Measurements from ENCODE around the gene USP27X. TPM values are rescaled to one million over a fixed set of nuclear protein-coding genes. Genes with fewer than 3 reads are reported as not detected.
A peak's percentile ranks its signal among the peaks of the same experiment; 100 is the strongest.

USP27X gene
- total and polyA plus RNA-seq, 4 donors: 5.3 to 12.4 (median 9.3) TPM

GRCh38 chrX:49853661-49854060 lies 25.6 kb upstream of the USP27X start:
- WGBS (ENCODE audit: insufficient coverage): 76% methylated on average over 6 of the region's 6 CpGs
- Histone ChIP-seq H3K36me3 (ENCODE audit: control insufficient read depth, insufficient read depth, low read length) (no peaks in the 10 kb centered on the region), H3K27ac (ENCODE audit: low read depth, low read length) (no peak overlapping the region), H3K4me1 (ENCODE audit: control insufficient read depth, insufficient read depth, low read length) (no peaks in the 10 kb centered on the region), H3K27me3 (ENCODE audit: control insufficient read depth, insufficient read depth, low read length) (no peaks in the 10 kb centered on the region), H3K4me3 (ENCODE audit: low read depth, low read length) (no peak overlapping the region), H3K9me3 (ENCODE audit: control insufficient read depth, insufficient read depth, low read length) (no peaks in the 10 kb centered on the region)
- no peak for DNase-seq (ENCODE audit: low read depth in 4 of 6, low spot score in 6 of 6)

- Histone ChIP-seq H3K9me3 (ENCODE audit: control insufficient read depth, insufficient read depth, low read length) (no peaks in the 10 kb centered on the region), H3K4me1 (ENCODE audit: control insufficient read depth, insufficient read depth, low read length) (no peaks in the 10 kb centered on the region), H3K27me3 (ENCODE audit: control insufficient read depth, insufficient read depth, low read length) (no peaks in the 10 kb centered on the region), H3K27ac (ENCODE audit: low read depth, low read length) (no peak overlapping the region), H3K36me3 (ENCODE audit: control insufficient read depth, insufficient read depth, low read length) (no peaks in the 10 kb centered on the region), H3K4me3 (ENCODE audit: low read depth, low read length) (no peak overlapping the region)
- WGBS (ENCODE audit: insufficient coverage): no CpG with 5 or more reads among the region's 2 CpGs
- no peak for DNase-seq (ENCODE audit: low read depth in 4 of 6, low spot score in 6 of 6)
Observed at GRCh38 chrX:49856819-49857218, 22.5 kb upstream of the USP27X start.

DNA sequence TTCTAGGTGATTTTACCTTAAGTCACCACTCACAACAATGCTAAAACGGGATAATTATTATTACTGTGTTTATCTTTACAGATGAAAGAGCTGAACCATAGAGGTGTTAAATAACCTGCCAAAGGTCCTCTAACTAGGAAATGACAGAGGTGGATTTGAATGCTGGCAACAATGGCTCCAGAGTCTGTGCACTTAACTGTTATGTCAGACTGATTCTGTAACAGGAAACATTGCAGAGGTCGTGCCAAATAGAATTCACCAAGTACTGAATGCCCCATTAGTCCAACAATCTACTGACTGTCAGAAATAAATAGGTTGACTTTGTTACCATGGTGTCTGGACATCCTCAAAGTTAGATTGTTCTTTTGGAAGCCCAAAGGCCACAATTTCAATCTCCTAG lies 20.9 kb upstream of the USP27X start:
- no peaks in the 10 kb centered on the region for H3K4me1 ChIP-seq (ENCODE audit: control insufficient read depth, insufficient read depth, low read length)
- no peaks in the 10 kb centered on the region for H3K27me3 ChIP-seq (ENCODE audit: control insufficient read depth, insufficient read depth, low read length)
- no CpG with 5 or more reads among the region's 2 CpGs for WGBS (ENCODE audit: insufficient coverage)
- DNase-seq (ENCODE audit: low read depth in 4 of 6, low spot score in 6 of 6): no peak
- no peaks in the 10 kb centered on the region for H3K36me3 ChIP-seq (ENCODE audit: control insufficient read depth, insufficient read depth, low read length)
- H3K4me3 ChIP-seq (ENCODE audit: low read depth, low read length): no peak overlapping the region
- no peaks in the 10 kb centered on the region for H3K9me3 ChIP-seq (ENCODE audit: control insufficient read depth, insufficient read depth, low read length)
- H3K27ac ChIP-seq (ENCODE audit: low read depth, low read length): no peak overlapping the region

- Histone ChIP-seq H3K27ac (ENCODE audit: low read depth, low read length) (no peak overlapping the region), H3K27me3 (ENCODE audit: control insufficient read depth, insufficient read depth, low read length) (no peaks in the 10 kb centered on the region), H3K4me3 (ENCODE audit: low read depth, low read length) (no peak overlapping the region), H3K4me1 (ENCODE audit: control insufficient read depth, insufficient read depth, low read length) (no peaks in the 10 kb centered on the region), H3K9me3 (ENCODE audit: control insufficient read depth, insufficient read depth, low read length) (no peaks in the 10 kb centered on the region), H3K36me3 (ENCODE audit: control insufficient read depth, insufficient read depth, low read length) (no peaks in the 10 kb centered on the region)
- no CpG with 5 or more reads among the region's 1 CpG for WGBS (ENCODE audit: insufficient coverage)
- DNase-seq (ENCODE audit: low read depth in 4 of 6, low spot score in 6 of 6): no peak
Observed at GRCh38 chrX:49859491-49859890, 19.8 kb upstream of the USP27X start.

DNA sequence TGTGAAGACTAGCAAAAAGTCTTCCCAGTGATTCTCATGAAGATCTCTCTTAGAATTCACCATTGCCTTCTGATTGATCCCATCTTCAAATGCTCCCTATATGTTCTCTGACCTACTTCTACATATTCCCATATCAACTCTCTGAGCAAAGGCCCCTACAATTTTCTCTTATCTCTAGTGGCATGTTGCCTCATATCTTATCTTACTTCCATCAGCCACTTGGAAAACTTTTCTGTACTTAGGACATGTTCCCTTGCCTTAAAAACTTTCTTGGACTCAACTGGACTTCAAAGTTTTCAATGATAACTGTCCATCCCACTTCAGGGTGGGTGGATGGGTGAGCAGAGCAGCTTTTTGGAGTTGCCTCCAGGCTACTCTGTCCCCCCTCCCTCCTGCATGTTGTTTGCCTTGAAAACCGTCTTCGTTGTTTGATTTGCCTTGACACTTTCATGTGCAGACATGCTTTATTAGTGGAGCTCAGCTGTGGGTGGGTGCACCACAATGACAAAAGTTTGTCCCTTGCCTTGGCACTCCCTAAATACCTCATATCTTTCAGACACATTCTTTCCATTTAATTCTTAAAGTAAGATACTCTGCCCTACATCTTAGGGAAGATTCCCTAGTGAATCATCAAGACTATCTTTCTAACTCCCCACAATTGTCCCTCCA lies 18.3 kb upstream of the USP27X start:
- no peaks in the 10 kb centered on the region for H3K36me3 ChIP-seq (ENCODE audit: control insufficient read depth, insufficient read depth, low read length)
- no peak overlapping the region for H3K27ac ChIP-seq (ENCODE audit: low read depth, low read length)
- no peak overlapping the region for H3K4me3 ChIP-seq (ENCODE audit: low read depth, low read length)
- no peaks in the 10 kb centered on the region for H3K4me1 ChIP-seq (ENCODE audit: control insufficient read depth, insufficient read depth, low read length)
- 46% methylated on average over 2 of the region's 2 CpGs for WGBS (ENCODE audit: insufficient coverage)
- H3K9me3 ChIP-seq (ENCODE audit: control insufficient read depth, insufficient read depth, low read length): no peaks in the 10 kb centered on the region
- DNase-seq (ENCODE audit: low read depth in 4 of 6, low spot score in 6 of 6): no peak
- no peaks in the 10 kb centered on the region for H3K27me3 ChIP-seq (ENCODE audit: control insufficient read depth, insufficient read depth, low read length)

GRCh38 chrX:49862093-49862492 lies 17.2 kb upstream of the USP27X start:
- DNase-seq (ENCODE audit: low read depth in 4 of 6, low spot score in 6 of 6): no peak
- no peak overlapping the region for H3K27ac ChIP-seq (ENCODE audit: low read depth, low read length)
- H3K4me3 ChIP-seq (ENCODE audit: low read depth, low read length): no peak overlapping the region
- H3K4me1 ChIP-seq (ENCODE audit: control insufficient read depth, insufficient read depth, low read length): no peaks in the 10 kb centered on the region
- no peaks in the 10 kb centered on the region for H3K9me3 ChIP-seq (ENCODE audit: control insufficient read depth, insufficient read depth, low read length)
- no peaks in the 10 kb centered on the region for H3K36me3 ChIP-seq (ENCODE audit: control insufficient read depth, insufficient read depth, low read length)
- H3K27me3 ChIP-seq (ENCODE audit: control insufficient read depth, insufficient read depth, low read length): no peaks in the 10 kb centered on the region

- Histone ChIP-seq H3K4me3 (ENCODE audit: low read depth, low read length) (no peak overlapping the region), H3K27ac (ENCODE audit: low read depth, low read length) (no peak overlapping the region), H3K27me3 (ENCODE audit: control insufficient read depth, insufficient read depth, low read length) (no peaks in the 10 kb centered on the region), H3K4me1 (ENCODE audit: control insufficient read depth, insufficient read depth, low read length) (no peaks in the 10 kb centered on the region), H3K36me3 (ENCODE audit: control insufficient read depth, insufficient read depth, low read length) (no peaks in the 10 kb centered on the region), H3K9me3 (ENCODE audit: control insufficient read depth, insufficient read depth, low read length) (no peaks in the 10 kb centered on the region)
- no CpG with 5 or more reads among the region's 1 CpG for WGBS (ENCODE audit: insufficient coverage)
- DNase-seq (ENCODE audit: low read depth in 4 of 6, low spot score in 6 of 6): no peak
Observed at GRCh38 chrX:49868739-49869138, 10.5 kb upstream of the USP27X start.

GRCh38 chrX:49876750-49877149 lies 2.5 kb upstream of the USP27X start:
- 13% methylated on average over 1 of the region's 3 CpGs for WGBS (ENCODE audit: insufficient coverage)
- Histone ChIP-seq H3K27ac (ENCODE audit: low read depth, low read length) (no peak overlapping the region), H3K4me3 (ENCODE audit: low read depth, low read length) (no peak overlapping the region), H3K36me3 (ENCODE audit: control insufficient read depth, insufficient read depth, low read length) (no peaks in the 10 kb centered on the region), H3K27me3 (ENCODE audit: control insufficient read depth, insufficient read depth, low read length) (no peaks in the 10 kb centered on the region), H3K4me1 (ENCODE audit: control insufficient read depth, insufficient read depth, low read length) (peaks cover 17% of the 10 kb centered on the region), H3K9me3 (ENCODE audit: control insufficient read depth, insufficient read depth, low read length) (no peaks in the 10 kb centered on the region)
- peak in 3 of 6 donors; percentile 35 to 87 (median 72) for DNase-seq (ENCODE audit: low read depth in 4 of 6, low spot score in 6 of 6)

DNA sequence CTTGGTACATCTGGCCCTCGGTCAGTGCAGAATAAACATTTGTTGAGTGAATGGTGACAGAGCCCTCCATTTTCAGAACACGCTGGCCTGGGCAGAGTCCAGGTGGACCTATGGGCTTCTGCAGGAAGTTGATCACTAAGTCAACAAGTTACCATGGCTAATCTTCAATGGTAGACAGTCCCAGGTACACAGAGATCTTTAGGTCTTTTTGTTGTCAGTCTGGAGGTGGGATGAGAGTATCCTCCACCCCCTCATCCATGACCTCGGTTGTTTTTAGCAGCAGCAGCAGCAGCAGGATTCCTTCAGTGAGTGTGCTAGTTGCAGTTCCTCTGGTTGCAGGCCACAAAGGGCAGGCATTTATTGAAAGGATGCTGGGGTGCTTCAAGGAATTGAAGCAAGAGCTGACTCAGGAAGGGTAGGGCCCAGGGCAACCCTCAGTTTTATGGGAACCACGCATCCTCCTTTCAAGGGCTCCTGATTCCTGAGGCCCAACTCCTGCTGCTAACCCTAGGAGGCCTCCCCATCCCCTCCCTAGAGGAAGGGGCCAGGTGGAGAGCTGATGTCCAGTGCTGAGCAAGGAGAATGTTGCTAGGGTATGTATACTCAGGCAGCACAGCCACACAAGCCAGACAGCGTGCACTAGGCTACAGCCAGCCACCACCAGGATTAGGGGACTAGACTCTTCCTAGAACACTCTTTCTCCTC lies 1.7 kb upstream of the USP27X start:
- DNase-seq (ENCODE audit: low read depth in 4 of 6, low spot score in 6 of 6): no peak
- H3K9me3 ChIP-seq (ENCODE audit: control insufficient read depth, insufficient read depth, low read length): no peaks in the 10 kb centered on the region
- 71% methylated on average over 3 of the region's 5 CpGs for WGBS (ENCODE audit: insufficient coverage)
- H3K4me3 ChIP-seq (ENCODE audit: low read depth, low read length): no peak overlapping the region
- H3K27ac ChIP-seq (ENCODE audit: low read depth, low read length): no peak overlapping the region
- H3K27me3 ChIP-seq (ENCODE audit: control insufficient read depth, insufficient read depth, low read length): no peaks in the 10 kb centered on the region
- H3K36me3 ChIP-seq (ENCODE audit: control insufficient read depth, insufficient read depth, low read length): no peaks in the 10 kb centered on the region
- peaks cover 17% of the 10 kb centered on the region for H3K4me1 ChIP-seq (ENCODE audit: control insufficient read depth, insufficient read depth, low read length)

All from spinal cord (tissue), 10 donors.